ENCODE data around the gene S100B.

GRCh38 chr21:46651121-46651520 lies 46.2 kb upstream of the S100B start:
- TF ChIP-seq CTCF (IDR thresholded peaks at IDR 0.05) (no peak), POLR2A (IDR thresholded peaks at IDR 0.05) (no peak)
